B cell (primary cell): ENCODE data around the gene CEP295NL.
"Not testable (repeated sequence)": the region's sequence is repeated elsewhere in the genome, so short reads cannot be mapped to it uniquely, and the experiment has no call there.

Source experiments
- EZH2 ChIP-seq: IDR thresholded peaks from 2 replicates; pipeline ENCODE4 v1.6.1; 2012; ENCODE audit warnings: borderline replicate concordance, low read depth, mild to moderate bottlenecking, moderate library complexity, low read length; ENCODE audit not compliant: insufficient read depth, poor library complexity, severe bottlenecking
- TF ChIP-seq, protein P1 (sequence below): fragments of 200-600 bp; IDR thresholded peaks from one replicate; pipeline ENCODE4 v1.8.0; 2022; ENCODE audit warnings: antibody characterized with exemption, mild to moderate bottlenecking

DNA sequence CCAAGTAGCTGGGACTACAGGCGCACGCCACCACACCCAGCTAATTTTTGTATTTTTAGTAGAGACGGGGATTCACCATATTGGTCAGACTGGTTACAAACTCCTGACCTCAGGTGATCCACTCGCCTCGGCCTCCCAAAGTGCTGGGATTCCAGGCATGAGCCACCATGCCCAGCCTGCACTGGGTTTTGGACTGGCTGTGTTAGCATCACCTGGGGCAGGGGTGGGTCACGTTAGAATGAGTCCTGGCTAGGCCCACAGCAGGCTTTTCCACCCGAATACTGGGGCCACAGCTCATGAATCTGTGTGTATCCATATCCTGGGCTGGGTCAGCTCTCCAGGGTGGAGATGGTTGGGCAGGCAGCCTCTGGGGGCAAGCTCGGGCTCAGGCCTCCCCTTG, 770 bp downstream of the CEP295NL start:
- TF ChIP-seq, protein P1, sequence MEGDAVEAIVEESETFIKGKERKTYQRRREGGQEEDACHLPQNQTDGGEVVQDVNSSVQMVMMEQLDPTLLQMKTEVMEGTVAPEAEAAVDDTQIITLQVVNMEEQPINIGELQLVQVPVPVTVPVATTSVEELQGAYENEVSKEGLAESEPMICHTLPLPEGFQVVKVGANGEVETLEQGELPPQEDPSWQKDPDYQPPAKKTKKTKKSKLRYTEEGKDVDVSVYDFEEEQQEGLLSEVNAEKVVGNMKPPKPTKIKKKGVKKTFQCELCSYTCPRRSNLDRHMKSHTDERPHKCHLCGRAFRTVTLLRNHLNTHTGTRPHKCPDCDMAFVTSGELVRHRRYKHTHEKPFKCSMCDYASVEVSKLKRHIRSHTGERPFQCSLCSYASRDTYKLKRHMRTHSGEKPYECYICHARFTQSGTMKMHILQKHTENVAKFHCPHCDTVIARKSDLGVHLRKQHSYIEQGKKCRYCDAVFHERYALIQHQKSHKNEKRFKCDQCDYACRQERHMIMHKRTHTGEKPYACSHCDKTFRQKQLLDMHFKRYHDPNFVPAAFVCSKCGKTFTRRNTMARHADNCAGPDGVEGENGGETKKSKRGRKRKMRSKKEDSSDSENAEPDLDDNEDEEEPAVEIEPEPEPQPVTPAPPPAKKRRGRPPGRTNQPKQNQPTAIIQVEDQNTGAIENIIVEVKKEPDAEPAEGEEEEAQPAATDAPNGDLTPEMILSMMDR, result not testable (repeated sequence)
- TF ChIP-seq EZH2, result not testable (repeated sequence)
